ENCODE measurements around the gene MKI67. TPM values are rescaled to one million over a fixed set of nuclear protein-coding genes. Genes with fewer than 3 reads are reported as not detected.
A peak's percentile ranks its signal among the peaks of the same experiment; 100 is the strongest.

Gene MKI67
- total and polyA plus RNA-seq, 2 donors (not counting 3 experiments of a cell fraction or from before 2014, with no cell fraction given): 16.2 to 125 TPM

DNA sequence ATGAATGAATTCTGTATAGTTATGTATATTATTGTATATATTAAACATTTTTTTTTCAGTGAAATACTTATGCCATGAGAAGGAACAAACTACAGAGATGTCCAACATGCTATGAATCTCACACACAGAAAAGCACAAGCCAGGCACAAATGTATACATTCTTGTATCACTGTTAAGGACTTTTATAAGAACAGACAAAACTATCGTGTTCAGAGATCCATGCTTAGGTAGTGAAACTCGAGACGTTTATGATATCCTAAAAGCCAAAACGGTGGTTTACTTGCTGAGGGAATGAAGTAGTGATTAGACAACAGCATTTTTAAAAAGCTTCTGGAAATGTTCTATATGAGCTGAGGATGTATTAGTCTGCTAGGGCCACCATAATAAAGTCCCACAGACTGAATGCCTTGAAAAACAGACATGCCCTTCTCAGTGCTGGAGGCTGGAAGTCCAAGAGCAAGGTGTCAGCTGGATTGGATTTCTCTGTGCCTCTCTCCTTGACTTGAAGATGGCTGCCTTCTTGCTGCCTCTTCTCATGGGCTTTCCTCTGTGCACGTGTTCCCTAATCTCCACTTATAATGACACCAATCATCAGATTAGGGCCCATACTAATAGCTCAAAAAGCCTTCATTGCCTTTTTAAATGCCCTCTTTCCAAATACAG, 4.3 kb downstream of the MKI67 start:
- H3K4me2 ChIP-seq (ENCODE audit: insufficient read depth, low read length): peak overlapping the region; percentile 77
- no peak overlapping the region for H3K4me3 ChIP-seq (replicated peaks in 1 of 3; ENCODE audit: insufficient read depth in 1 of 3, low read depth in 1 of 3, low read length in 3 of 3)
- dilution Hi-C loops (cut with MboI; ENCODE audit: extremely low pct_ligation_motif_present, low sequenced_read_pairs): no loop called here
- DNase-seq (ENCODE audit: low read depth, low spot score): no peak
- H3K4me1 ChIP-seq (ENCODE audit: control insufficient read depth, extremely low read depth, insufficient read depth, low read length): peaks cover 32% of the 10 kb centered on the region
- FAIRE-seq: no peak
- H2AFZ ChIP-seq (ENCODE audit: low read depth, low read length): no peak overlapping the region
- BruUV-seq (replicated peaks): no TSS peak
- POLR2A ChIA-PET: no interaction called here
- intact Hi-C loops (cut with micrococcal nuclease): no loop called here
- H3K9me1 ChIP-seq (replicated peaks; ENCODE audit: control insufficient read depth, extremely low read depth, insufficient read depth, low read length): no peaks in the 10 kb centered on the region
- no peak overlapping the region for H3K9ac ChIP-seq (replicated peaks; ENCODE audit: extremely low read depth, insufficient read depth, low read length)
- H4K20me1 ChIP-seq (replicated peaks; ENCODE audit: control insufficient read depth, extremely low read depth, insufficient read depth, low read length): no peaks in the 10 kb centered on the region
- H3K79me2 ChIP-seq (ENCODE audit: control insufficient read depth, insufficient read depth, low read length): peaks cover 86% of the 10 kb centered on the region
- H3K9me3 ChIP-seq (replicated peaks; ENCODE audit: control insufficient read depth, insufficient read depth, low read length): no peaks in the 10 kb centered on the region
- TF ChIP-seq GATA2 (IDR thresholded peaks at IDR 0.05; ENCODE audit: insufficient read depth, insufficient read length, low read depth, low read length): no peak
- no peak for TF ChIP-seq JUN (IDR thresholded peaks at IDR 0.05; ENCODE audit: borderline replicate concordance, insufficient read depth, insufficient read length, low read depth)
- TF ChIP-seq MAX (IDR thresholded peaks at IDR 0.05; ENCODE audit: insufficient read depth, insufficient read length): no peak
- TF ChIP-seq MYC (IDR thresholded peaks at IDR 0.05; ENCODE audit: low read depth, low read length): no peak
- TF ChIP-seq POLR2AphosphoS5 (IDR thresholded peaks at IDR 0.05; ENCODE audit: insufficient read depth, low read depth, low read length): no peak
- TF ChIP-seq EZH2 (IDR thresholded peaks at IDR 0.05; ENCODE audit: borderline replicate concordance, low read depth, low read length, severe bottlenecking): no peak
- no peak for TF ChIP-seq POLR2A (IDR thresholded peaks at IDR 0.05; ENCODE audit: low read depth, low read length)
- TF ChIP-seq FOS (IDR thresholded peaks at IDR 0.05; ENCODE audit: borderline replicate concordance, insufficient read depth, low read length): no peak
- TF ChIP-seq CTCF (IDR thresholded peaks at IDR 0.05; ENCODE audit: extremely low read depth in 1 of 2, insufficient read depth in 1 of 2, low read depth in 1 of 2, low read length in 2 of 2): no peak
- no peaks in the 10 kb centered on the region for H3K27me3 ChIP-seq (ENCODE audit: control insufficient read depth in 2 of 2, insufficient read depth in 2 of 2, low read length in 2 of 2)
- CTCF ChIA-PET: interaction anchor here (1.2 to 1.4 kb wide), 2 partner anchors 44 to 53 kb away, joined by 3 to 4 read pairs; no protein-coding TSS in a partner anchor
- no peak overlapping the region for H3K27ac ChIP-seq (ENCODE audit: insufficient read depth, low read depth, low read length)
- H3K36me3 ChIP-seq (ENCODE audit: control insufficient read depth in 2 of 2, extremely low read depth in 1 of 2, insufficient read depth in 2 of 2, low read length in 2 of 2): peaks cover 0 to 25% of the 10 kb centered on the region in 2 experiments
